ENCODE data around the gene CLASP2.

The CLASP2 gene

GRCh38 chr3:33636125-33636850 is 81.8 kb downstream of the CLASP2 start:
- DNase-seq, result no peak
- ATAC-seq, result no peak

- ATAC-seq (no peak), DNase-seq (no peak)
These were observed 83.8 kb downstream of the CLASP2 start for GRCh38 chr3:33634262-33634661.

- no peak for ATAC-seq
- no peak for DNase-seq
These were observed 88.8 kb downstream of the CLASP2 start for GRCh38 chr3:33629219-33629618.

DNA sequence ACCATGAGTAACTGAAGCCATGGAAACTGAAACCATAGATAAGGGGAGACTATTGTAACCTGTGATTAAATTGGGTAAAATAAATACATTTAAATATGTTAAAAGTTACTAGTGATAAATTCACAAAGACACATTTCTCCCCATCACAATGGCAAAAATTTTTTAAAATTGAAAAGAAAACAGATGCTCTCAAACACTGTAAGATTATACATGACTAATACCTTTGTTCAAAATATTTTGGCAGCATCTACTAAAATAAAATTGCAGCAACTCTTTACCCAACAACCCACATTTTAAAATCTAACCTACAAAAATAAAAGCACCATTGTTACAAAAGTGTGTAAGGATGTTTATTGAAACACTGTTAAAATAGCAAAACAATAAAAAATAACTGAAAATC is 93.3 kb downstream of the CLASP2 start:
- no peak for ATAC-seq
- no peak for DNase-seq

DNA sequence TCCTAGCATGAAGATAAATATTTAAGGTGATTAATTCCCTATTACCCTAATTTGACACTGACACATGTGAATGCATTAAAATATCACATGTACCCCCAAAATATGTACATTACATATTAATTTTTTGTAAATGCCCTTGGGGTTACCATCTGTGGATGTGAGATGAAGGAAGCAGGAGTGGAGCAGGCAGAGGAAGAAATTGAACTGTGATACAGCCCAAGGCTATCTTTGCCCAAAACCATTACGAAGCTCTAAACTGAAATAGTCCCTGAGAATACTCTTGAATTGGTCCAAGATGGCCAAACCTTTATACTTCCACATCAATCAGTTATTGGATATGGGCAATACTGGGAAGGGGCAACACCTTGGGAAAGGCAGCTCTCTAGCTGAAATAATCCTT is 105.0 kb downstream of the CLASP2 start:
- ATAC-seq, result no peak
- no peak for DNase-seq

- ATAC-seq, result no peak
- no peak for DNase-seq
These were observed 105.4 kb downstream of the CLASP2 start for GRCh38 chr3:33612607-33613006.

- DNase-seq (no peak), ATAC-seq (no peak)
These were observed 115.2 kb downstream of the CLASP2 start for GRCh38 chr3:33602829-33603228.

DNA sequence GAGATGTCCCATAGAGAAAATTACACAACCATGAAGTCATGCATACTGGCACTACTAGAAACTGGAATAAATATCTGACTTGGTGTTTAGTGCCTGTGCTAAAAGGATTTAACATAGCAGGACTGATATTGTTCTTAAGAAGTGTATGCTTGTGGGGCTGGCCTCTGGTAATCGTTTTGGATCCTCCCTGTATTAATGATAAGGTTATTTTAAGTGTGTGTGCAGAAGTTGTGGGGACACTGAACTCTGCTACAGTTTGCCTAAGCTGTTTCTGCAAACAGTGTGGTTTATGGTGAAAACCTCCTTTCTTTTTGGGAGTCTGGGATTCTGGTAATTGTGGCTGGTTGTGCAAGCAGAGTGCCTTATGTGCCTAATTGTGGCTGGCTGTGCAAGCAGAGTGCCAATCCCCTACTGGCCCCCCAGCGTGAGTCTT is 120.8 kb downstream of the CLASP2 start:
- no peak for DNase-seq
- ATAC-seq, result no peak

- no peak for ATAC-seq
These were observed 125.1 kb downstream of the CLASP2 start for GRCh38 chr3:33592999-33593398.

DNA sequence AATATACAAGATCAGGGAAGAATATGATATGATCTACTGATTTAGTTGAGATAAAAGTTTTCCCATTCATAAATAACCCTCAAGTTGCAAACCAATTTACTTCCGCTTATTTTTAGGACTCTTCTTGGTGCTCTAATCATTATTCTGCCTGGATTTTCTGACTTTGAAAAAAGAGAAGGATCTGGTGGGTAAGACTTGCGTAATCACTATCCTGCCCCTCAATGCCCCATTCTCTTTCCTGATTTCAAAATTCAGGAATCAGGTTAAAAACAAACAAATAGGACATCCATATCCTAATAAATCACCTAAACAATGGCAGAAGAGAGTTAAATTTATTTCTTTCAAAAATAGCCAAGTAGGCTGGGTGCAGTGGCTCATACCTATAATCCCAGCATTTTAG is 127.5 kb downstream of the CLASP2 start:
- DNase-seq (no peak), ATAC-seq (no peak)

More at GRCh38 chr3:33592999-33593398, 125.1 kb downstream of the CLASP2 start:
- no peak for DNase-seq

- DNase-seq, result no peak
- no peak for ATAC-seq
These were observed 131.7 kb downstream of the CLASP2 start for GRCh38 chr3:33586402-33586801.

DNA sequence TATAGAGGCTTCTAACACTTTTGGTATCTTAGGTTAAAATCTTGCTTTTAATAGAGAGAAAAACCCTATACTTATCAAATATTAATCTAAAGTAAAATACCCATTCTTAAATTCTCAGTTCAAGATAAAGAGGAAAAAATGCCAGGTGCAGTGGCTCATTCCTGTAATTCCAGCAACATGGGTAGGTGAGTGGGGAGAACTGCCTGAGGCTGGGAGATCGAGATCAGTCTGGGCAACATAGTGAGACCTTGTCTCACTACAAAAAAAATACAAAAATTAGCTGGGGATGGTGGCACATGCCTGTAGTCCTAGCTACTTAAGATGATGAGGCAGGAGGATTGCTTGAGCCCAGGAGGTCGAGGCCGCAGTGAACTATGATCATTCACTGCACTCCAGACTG is 135.8 kb downstream of the CLASP2 start:
- no peak for DNase-seq
- no peak for ATAC-seq

- no peak for DNase-seq
- ATAC-seq, result no peak
These were observed 136.4 kb downstream of the CLASP2 start for GRCh38 chr3:33581666-33582065.

- ATAC-seq (no peak), DNase-seq (no peak)
These were observed 138.2 kb downstream of the CLASP2 start for GRCh38 chr3:33579840-33580239.

- no peak for ATAC-seq
- DNase-seq, result no peak
These were observed 138.9 kb downstream of the CLASP2 start for GRCh38 chr3:33579178-33579510.

DNA sequence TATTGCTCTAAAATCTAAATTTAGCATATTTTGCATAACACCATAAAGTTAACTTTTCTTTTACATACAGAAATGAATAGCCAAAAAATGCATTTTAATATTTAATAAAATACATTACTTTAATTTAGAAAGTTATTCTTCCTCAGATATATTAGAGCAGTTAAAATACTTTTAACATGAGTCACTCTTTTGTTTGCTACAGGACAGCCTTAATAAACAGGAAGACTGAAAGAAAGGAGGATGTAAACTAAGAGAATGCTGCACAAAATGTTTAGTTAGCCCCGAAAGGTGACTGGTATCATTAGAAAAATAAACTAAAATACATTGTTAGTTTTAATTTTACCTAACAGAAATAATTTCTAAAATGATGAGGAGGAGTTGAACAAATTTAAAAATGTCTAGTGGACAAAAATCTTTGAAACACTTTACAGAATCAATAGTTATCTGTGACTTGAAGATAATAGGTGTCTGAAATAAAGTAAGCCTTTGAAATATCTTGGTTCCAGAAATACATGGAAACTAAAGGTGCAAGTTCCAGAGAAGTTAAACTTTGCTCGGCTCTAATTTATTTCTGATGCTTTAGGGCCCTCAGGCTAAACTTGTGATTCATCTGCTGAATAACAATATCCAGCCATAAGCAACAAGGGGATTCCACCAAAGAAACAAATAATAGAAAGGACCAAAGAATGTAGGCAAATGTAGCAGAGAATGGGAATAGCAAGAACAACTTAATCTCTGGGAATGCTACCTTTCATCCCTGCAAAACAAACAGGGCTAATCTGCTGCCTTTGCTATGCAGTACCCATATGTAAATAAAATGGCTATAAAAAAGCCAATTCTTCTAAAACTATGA is 139.5 kb downstream of the CLASP2 start:
- ATAC-seq, result no peak
- no peak for DNase-seq

GRCh38 chr3:33577588-33577987 is 140.5 kb downstream of the CLASP2 start:
- DNase-seq (no peak), ATAC-seq (no peak)

DNA sequence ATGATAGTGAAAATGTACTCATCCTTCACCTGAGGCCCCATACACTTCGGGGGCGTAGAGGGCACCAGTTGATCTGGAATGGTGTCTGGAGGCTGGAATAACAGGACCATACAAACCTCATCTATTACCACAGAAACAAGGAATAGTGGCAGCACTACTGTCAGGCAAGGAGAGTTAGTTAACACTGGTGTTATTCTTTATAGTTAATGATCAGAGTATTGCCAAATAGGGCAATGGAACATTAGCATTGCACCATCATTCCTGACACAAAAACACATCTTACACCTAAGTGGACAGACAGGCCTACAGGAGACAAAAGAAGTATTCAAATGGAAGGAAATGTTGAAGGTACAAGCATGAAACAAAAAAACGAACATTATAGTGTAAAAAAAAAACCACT is 140.9 kb downstream of the CLASP2 start:
- no peak for DNase-seq
- no peak for ATAC-seq

- DNase-seq (no peak), ATAC-seq (no peak)
These were observed 142.7 kb downstream of the CLASP2 start for GRCh38 chr3:33575311-33575710.

DNA sequence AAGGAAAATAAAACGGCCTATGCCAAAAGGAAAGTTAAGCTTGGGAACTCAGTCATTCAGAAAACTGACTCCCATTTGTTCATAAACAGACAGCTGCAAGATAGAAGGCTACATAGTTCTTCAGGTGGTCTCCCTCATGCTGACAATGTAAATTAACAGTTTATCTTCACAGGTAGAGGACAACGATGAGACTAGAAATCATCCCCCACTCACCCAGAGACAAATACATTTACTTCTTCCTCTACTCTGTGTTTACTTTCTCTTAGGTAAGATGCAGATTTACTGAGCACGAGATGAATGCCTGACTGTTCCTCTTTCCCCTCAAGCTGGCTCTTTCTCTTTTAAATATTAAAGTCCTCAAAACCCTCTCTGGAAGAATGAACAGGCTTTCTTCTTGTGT is 160.2 kb downstream of the CLASP2 start:
- no peak for ATAC-seq
- no peak for DNase-seq

GRCh38 chr3:33557279-33557678 is 160.8 kb downstream of the CLASP2 start:
- ATAC-seq (no peak), DNase-seq (no peak)

- ATAC-seq, result no peak
- no peak for DNase-seq
These were observed 171.0 kb downstream of the CLASP2 start for GRCh38 chr3:33547101-33547500.

- ATAC-seq (no peak), DNase-seq (no peak)
These were observed 173.9 kb downstream of the CLASP2 start for GRCh38 chr3:33544126-33544525.

DNA sequence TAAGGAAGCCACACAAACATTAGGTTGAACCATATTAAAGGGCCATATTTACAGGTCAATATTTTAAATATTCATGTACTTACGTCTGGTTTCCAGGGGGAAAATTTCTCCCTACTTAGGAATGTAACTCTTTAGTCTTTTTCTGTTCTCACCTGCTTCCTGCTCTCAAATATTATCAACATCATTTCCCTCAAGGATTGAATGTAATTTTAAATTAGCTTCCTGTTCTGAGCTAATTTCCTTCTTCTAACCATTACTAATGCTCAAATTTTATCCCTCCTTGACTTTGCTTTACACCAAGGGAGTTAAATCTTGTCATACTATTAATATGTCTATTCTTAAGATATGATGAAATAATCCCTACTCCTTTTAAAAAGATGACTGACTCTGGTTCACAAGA is 174.5 kb downstream of the CLASP2 start:
- ATAC-seq, result no peak
- no peak for DNase-seq
